Fibroblast of lung (primary cell): ENCODE measurements around the gene RGS10. TPM values are rescaled to one million over a fixed set of nuclear protein-coding genes. Genes with fewer than 3 reads are reported as not detected.

Experiments used
- DNase-seq, 2 donors: peaks; one replicate each; pipeline versions ENCODE4 v3.0.0 to v3.0.0-alpha.2; 2010; ENCODE audit warnings: low read depth in 2 of 2
- H2AFZ ChIP-seq: 2 replicates; pipeline ENCODE4 v1.5.1; 2012; ENCODE audit warnings: low read length, control low read depth, inconsistent platforms
- H3K27ac ChIP-seq: 2 replicates; pipeline ENCODE4 v1.5.1; 2011; ENCODE audit warnings: low read length, control low read depth; ENCODE audit not compliant: insufficient read depth
- H3K27me3 ChIP-seq: 2 replicates; pipeline ENCODE4 v1.5.1; 2011; ENCODE audit warnings: mild to moderate bottlenecking, low read length; ENCODE audit not compliant: control insufficient read depth, insufficient read depth
- H3K36me3 ChIP-seq: 2 replicates; pipeline ENCODE4 v1.5.1; 2011; ENCODE audit warnings: low read length; ENCODE audit not compliant: control insufficient read depth, insufficient read depth
- H3K4me1 ChIP-seq: 2 replicates; pipeline ENCODE4 v1.5.1; 2011; ENCODE audit warnings: low read length; ENCODE audit not compliant: control insufficient read depth, insufficient read depth; ENCODE audit errors: extremely low read depth
- H3K4me2 ChIP-seq: 2 replicates; pipeline ENCODE4 v1.5.1; 2011; ENCODE audit warnings: low read length, control low read depth; ENCODE audit not compliant: insufficient read depth; ENCODE audit errors: extremely low read depth
- H3K4me3 ChIP-seq, 4 experiments: fragments of 200-600 bp in 1 of 4; sonication (generic) in 1 of 4; replicated peaks in 1 of 4; 2 replicates each; pipeline ENCODE4 v1.5.1; 2011 to 2016; ENCODE audit warnings: low read length in 4 of 4, low read depth in 3 of 4, mild to moderate bottlenecking in 3 of 4, control low read depth in 2 of 4, inconsistent platforms in 1 of 4, mixed read lengths in 1 of 4; ENCODE audit not compliant: insufficient read depth in 1 of 4; ENCODE audit errors: control extremely low read depth in 1 of 4
- H3K79me2 ChIP-seq: 2 replicates; pipeline ENCODE4 v1.5.1; 2012; ENCODE audit warnings: mild to moderate bottlenecking, low read length, inconsistent platforms; ENCODE audit not compliant: control insufficient read depth, insufficient read depth
- H3K9ac ChIP-seq: 2 replicates; pipeline ENCODE4 v1.5.1; 2011; ENCODE audit warnings: mild to moderate bottlenecking, low read length, control low read depth; ENCODE audit not compliant: insufficient read depth
- H3K9me3 ChIP-seq: 2 replicates; pipeline ENCODE4 v1.5.1; 2012; ENCODE audit warnings: low read depth, low read length; ENCODE audit not compliant: control insufficient read depth, insufficient read depth
- H4K20me1 ChIP-seq: 2 replicates; pipeline ENCODE4 v1.5.1; 2011; ENCODE audit warnings: low read length; ENCODE audit not compliant: control insufficient read depth, insufficient read depth; ENCODE audit errors: extremely low read depth
- CTCF ChIP-seq, 2 donors: IDR thresholded peaks in 1 of 2; conservative IDR thresholded peaks in 1 of 2; 1 replicate in 1 of 2; 2 replicates in 1 of 2; pipeline ENCODE4 v1.5.1; 2011 to 2012; ENCODE audit warnings: low read length in 2 of 2, control low read depth in 1 of 2, inconsistent platforms in 1 of 2, low read depth in 1 of 2, mild to moderate bottlenecking in 1 of 2
- EZH2 ChIP-seq: IDR thresholded peaks from 2 replicates; pipeline ENCODE4 v1.5.1; 2012; ENCODE audit warnings: low read length, control low read depth, mild to moderate bottlenecking; ENCODE audit errors: missing control alignments
- polyA plus RNA-seq, 2 donors: library from polyadenylated mRNA; depleted of rRNA in 1 of 2; stranded (reverse) in 1 of 2; unstranded in 1 of 2; fragments of >200 nt; gene quantifications; 2 replicates each; pipeline ENCODE4 v1.2.1, GENCODE V29; 2011 to 2012; ENCODE audit warnings: missing spikeins in 1 of 2
- total RNA-seq: library from RNA; depleted of rRNA; stranded (reverse); fragments of >200 nt; gene quantifications from 2 replicates; pipeline ENCODE4 v1.2.1, GENCODE V29; 2014

Gene RGS10
- total and polyA plus RNA-seq, 2 donors (not counting 1 experiment from before 2014, with no cell fraction given) = 50.9 to 103 TPM

- Histone ChIP-seq H3K79me2 (no peaks in the 10 kb centered on the region), H3K27ac (no peak overlapping the region), H3K36me3 (peaks cover 4% of the 10 kb centered on the region), H3K4me2 (no peak overlapping the region), H3K4me1 (no peaks in the 10 kb centered on the region), H4K20me1 (no peaks in the 10 kb centered on the region), H3K27me3 (peaks cover 4% of the 10 kb centered on the region), H3K9ac (no peak overlapping the region), H3K4me3 (no peak overlapping the region), H3K9me3 (no peaks in the 10 kb centered on the region), H2AFZ (no peak overlapping the region)
- no peak for DNase-seq
- TF ChIP-seq CTCF (conservative IDR thresholded peaks at IDR 0.05 in 1 of 2, IDR thresholded peaks at IDR 0.05 in 1 of 2; ENCODE audit: low read depth in 1 of 2, low read length in 2 of 2) (no peak), EZH2 (no peak)
These were observed 79.7 kb downstream of the RGS10 start for GRCh38 chr10:119462773-119463172.

DNA sequence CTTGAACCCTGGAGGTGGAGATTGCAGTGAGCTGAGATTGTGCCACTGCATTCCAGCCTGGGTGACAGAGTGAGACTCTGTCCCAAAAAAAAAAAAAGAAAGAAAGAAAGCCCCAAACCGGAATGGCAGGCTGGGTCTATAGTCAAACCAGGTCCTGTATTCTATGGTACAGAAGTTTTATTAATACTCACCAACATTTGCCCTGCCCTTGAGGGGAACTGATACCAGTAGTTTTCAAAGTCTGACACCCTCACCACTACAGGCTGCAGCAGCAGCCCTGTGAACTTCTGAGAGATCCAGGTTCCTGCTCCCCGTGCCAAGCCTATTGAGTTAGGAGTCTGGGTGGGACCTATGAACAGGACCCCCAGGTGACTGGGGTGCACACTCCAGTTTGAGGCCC is 80.6 kb downstream of the RGS10 start:
- no peaks in the 10 kb centered on the region for H4K20me1 ChIP-seq
- no peak for DNase-seq

GRCh38 chr10:119461380-119461779 is 81.1 kb downstream of the RGS10 start:
- TF ChIP-seq EZH2 (no peak), CTCF (conservative IDR thresholded peaks at IDR 0.05 in 1 of 2, IDR thresholded peaks at IDR 0.05 in 1 of 2; ENCODE audit: low read depth in 1 of 2, low read length in 2 of 2) (no peak)
- Histone ChIP-seq H2AFZ (no peak overlapping the region), H3K36me3 (peaks cover 4% of the 10 kb centered on the region), H3K9ac (no peak overlapping the region), H3K9me3 (no peaks in the 10 kb centered on the region), H3K79me2 (no peaks in the 10 kb centered on the region), H3K27me3 (peaks cover 4% of the 10 kb centered on the region), H3K4me3 (no peak overlapping the region), H3K27ac (no peak overlapping the region), H3K4me2 (no peak overlapping the region), H4K20me1 (no peaks in the 10 kb centered on the region), H3K4me1 (no peaks in the 10 kb centered on the region)
- DNase-seq = no peak

More for the DNA sequence above, 80.6 kb downstream of the RGS10 start:
- Histone ChIP-seq H3K4me1 (no peaks in the 10 kb centered on the region), H3K36me3 (peaks cover 4% of the 10 kb centered on the region), H2AFZ (no peak overlapping the region), H3K27ac (no peak overlapping the region), H3K9me3 (no peaks in the 10 kb centered on the region), H3K4me2 (no peak overlapping the region), H3K79me2 (no peaks in the 10 kb centered on the region), H3K27me3 (peaks cover 4% of the 10 kb centered on the region), H3K9ac (no peak overlapping the region), H3K4me3 (no peak overlapping the region)
- TF ChIP-seq CTCF (conservative IDR thresholded peaks at IDR 0.05 in 1 of 2, IDR thresholded peaks at IDR 0.05 in 1 of 2; ENCODE audit: low read depth in 1 of 2, low read length in 2 of 2) (no peak), EZH2 (no peak)
